Cardiac muscle cell (in vitro differentiated cells and primary cell): ENCODE measurements around the gene INPP1. TPM values are rescaled to one million over a fixed set of nuclear protein-coding genes. Genes with fewer than 3 reads are reported as not detected.

Experiments
- DNase-seq, 2 donors: peaks; one replicate each; pipeline versions ENCODE4 v3.0.0 to v3.0.0-alpha.2; 2010 to 2017; ENCODE audit warnings: low read depth in 1 of 2, low spot score in 1 of 2
- H3K27ac ChIP-seq: fragments of 200-600 bp; sonication (generic); 2 replicates; pipeline ENCODE4 v1.5.1; 2016
- H3K27me3 ChIP-seq: fragments of 200-600 bp; sonication (generic); 2 replicates; pipeline ENCODE4 v1.6.0; 2016; ENCODE audit warnings: control low read depth
- H3K36me3 ChIP-seq: fragments of 200-600 bp; sonication (generic); 2 replicates; pipeline ENCODE4 v1.5.1; 2016; ENCODE audit warnings: control low read depth
- H3K4me1 ChIP-seq: fragments of 200-600 bp; sonication (generic); 2 replicates; pipeline ENCODE4 v1.8.1; 2017; ENCODE audit warnings: low read depth, mild to moderate bottlenecking, mixed run types
- H3K4me3 ChIP-seq: fragments of 200-600 bp; sonication (generic); 2 replicates; pipeline ENCODE4 v1.5.1; 2016; ENCODE audit warnings: mild to moderate bottlenecking
- H3K9me3 ChIP-seq: fragments of 200-600 bp; sonication (generic); 2 replicates; pipeline ENCODE4 v1.5.1; 2017; ENCODE audit warnings: low read depth, mild to moderate bottlenecking, control low read depth
- CTCF ChIP-seq: IDR thresholded peaks from 2 replicates; pipeline ENCODE4 v1.5.1; 2012; ENCODE audit warnings: low read depth, mild to moderate bottlenecking, low read length
- polyA plus RNA-seq: library from polyadenylated mRNA; unstranded; fragments of >200 nt; fragmentation: Nextera tagmentation; extraction: Ambion mirVana; gene quantifications from 2 replicates; pipeline ENCODE4 v1.2.1, GENCODE V29; 2016
- total RNA-seq: library from RNA; depleted of rRNA; stranded (reverse); fragments of >200 nt; gene quantifications from 2 replicates; pipeline ENCODE4 v1.2.3, GENCODE V29; 2016

Gene INPP1
- total and polyA plus RNA-seq, 2 experiments from 2014 or later = 2.9 to 3.3 TPM

GRCh38 chr2:190406805-190407204 is 63.4 kb downstream of the INPP1 start:
- TF ChIP-seq CTCF = no peak
- Histone ChIP-seq H3K27me3 (peaks cover 73% of the 10 kb centered on the region), H3K27ac (no peak overlapping the region), H3K4me3 (no peak overlapping the region), H3K36me3 (no peaks in the 10 kb centered on the region), H3K4me1 (no peaks in the 10 kb centered on the region), H3K9me3 (no peaks in the 10 kb centered on the region)
- DNase-seq = no peak

GRCh38 chr2:190407246-190407661 is 63.9 kb downstream of the INPP1 start:
- peaks cover 77% of the 10 kb centered on the region for H3K27me3 ChIP-seq
- no peak for DNase-seq
- H3K27ac ChIP-seq = no peak overlapping the region

GRCh38 chr2:190407662-190408537 is 64.5 kb downstream of the INPP1 start, which contains the start of gene MFSD6:
MFSD6 (plus strand) TSS chr2:190408355; CDS start chr2:190436030, 27,675 bp downstream.
- Histone ChIP-seq H3K27me3 (peaks cover 84% of the 10 kb centered on the region), H3K27ac (no peak within 1 kb of the TSS)
- peak in 1 of 2 donors; percentile 57 for DNase-seq

More at GRCh38 chr2:190407246-190407661, 63.9 kb downstream of the INPP1 start:
- H3K4me1 ChIP-seq = no peaks in the 10 kb centered on the region
- peak overlapping the region; percentile 66 for H3K4me3 ChIP-seq
- H3K9me3 ChIP-seq = no peaks in the 10 kb centered on the region
- TF ChIP-seq CTCF = no peak
- no peaks in the 10 kb centered on the region for H3K36me3 ChIP-seq

GRCh38 chr2:190408538-190409271 is 65.3 kb downstream of the INPP1 start:
- no peak for TF ChIP-seq CTCF
- Histone ChIP-seq H3K9me3 (no peaks in the 10 kb centered on the region), H3K27ac (no peak overlapping the region), H3K4me1 (no peaks in the 10 kb centered on the region), H3K36me3 (no peaks in the 10 kb centered on the region), H3K4me3 (peak overlapping the region; percentile 66), H3K27me3 (peaks cover 92% of the 10 kb centered on the region)
- peak in 1 of 2 donors; percentile 36 for DNase-seq

More at GRCh38 chr2:190407662-190408537, 64.5 kb downstream of the INPP1 start, which contains the start of gene MFSD6:
- no peaks in the 10 kb centered on the region for H3K4me1 ChIP-seq
- H3K36me3 ChIP-seq = no peaks in the 10 kb centered on the region
- peak within 1 kb of the TSS; percentile 66 for H3K4me3 ChIP-seq
- TF ChIP-seq CTCF = no peak
- no peaks in the 10 kb centered on the region for H3K9me3 ChIP-seq

GRCh38 chr2:190409616-190410015 is 66.2 kb downstream of the INPP1 start:
- peaks cover 88% of the 10 kb centered on the region for H3K27me3 ChIP-seq
- no peak overlapping the region for H3K27ac ChIP-seq
- DNase-seq = no peak
- H3K36me3 ChIP-seq = no peaks in the 10 kb centered on the region
- H3K9me3 ChIP-seq = no peaks in the 10 kb centered on the region
- H3K4me3 ChIP-seq = no peak overlapping the region
- TF ChIP-seq CTCF = no peak
- no peaks in the 10 kb centered on the region for H3K4me1 ChIP-seq
